Esophagus (tissue), 2 donors: ENCODE measurements around the gene FFAR3. TPM values are rescaled to one million over a fixed set of nuclear protein-coding genes. Genes with fewer than 3 reads are reported as not detected.

Source experiments
- H3K27ac ChIP-seq, 2 donors: one replicate each; pipeline ENCODE4 v1.5.1; 2013; ENCODE audit warnings: low read depth in 2 of 2, mild to moderate bottlenecking in 2 of 2, inconsistent platforms in 1 of 2, low read length in 1 of 2, moderate library complexity in 1 of 2
- H3K27me3 ChIP-seq, 2 donors: one replicate each; pipeline ENCODE4 v1.6.1; 2013; ENCODE audit warnings: low read length in 2 of 2, control low read depth in 1 of 2, mild to moderate bottlenecking in 1 of 2; ENCODE audit not compliant: insufficient read depth in 2 of 2, control insufficient read depth in 1 of 2
- H3K36me3 ChIP-seq, 2 donors: one replicate each; pipeline ENCODE4 v1.6.1; 2013; ENCODE audit warnings: low read length in 1 of 2; ENCODE audit not compliant: control insufficient read depth in 2 of 2, insufficient read depth in 2 of 2
- H3K4me1 ChIP-seq, 2 donors: one replicate each; pipeline ENCODE4 v1.6.1; 2013; ENCODE audit warnings: low read length in 1 of 2; ENCODE audit not compliant: control insufficient read depth in 2 of 2, insufficient read depth in 2 of 2
- H3K4me3 ChIP-seq, 2 donors: one replicate each; pipeline ENCODE4 v1.5.1; 2013; ENCODE audit warnings: low read length in 2 of 2, mild to moderate bottlenecking in 2 of 2, low read depth in 1 of 2, moderate library complexity in 1 of 2
- H3K9me3 ChIP-seq, 2 donors: one replicate each; pipeline ENCODE4 v1.6.1; 2013; ENCODE audit warnings: mild to moderate bottlenecking in 2 of 2, low read depth in 1 of 2, low read length in 1 of 2, moderate library complexity in 1 of 2; ENCODE audit not compliant: control insufficient read depth in 2 of 2, insufficient read depth in 1 of 2
- WGBS, 2 donors: extraction: QIAGEN DNeasy Blood & Tissue Kit; methylation state at CpG; one replicate each; pipeline ENCODE4 v1.1.7; 2013; 5-methylcytosine and 5-hydroxymethylcytosine counted together
- polyA plus RNA-seq, 2 donors: library from polyadenylated mRNA; stranded (reverse); fragments of 200-250 nt; gene quantifications; one replicate each; pipeline ENCODE4 v1.2.3, GENCODE V29; 2013
- donor health status: healthy with polysubstance abuse.
- donor health status: Bipolar disorder and iron deficiency.

FFAR3 gene
- polyA plus RNA-seq, 2 donors, result not detected

- Histone ChIP-seq H3K4me3 (no peak overlapping the region), H3K4me1 (no peaks in the 10 kb centered on the region), H3K9me3 (no peaks in the 10 kb centered on the region), H3K36me3 (no peaks in the 10 kb centered on the region), H3K27ac (no peak overlapping the region), H3K27me3 (no peaks in the 10 kb centered on the region)
- 79 to 82% methylated on average over 10 of the region's 10 CpGs for WGBS, 2 donors
Measured at GRCh38 chr19:35314858-35315470, 43.3 kb upstream of the FFAR3 start.

DNA sequence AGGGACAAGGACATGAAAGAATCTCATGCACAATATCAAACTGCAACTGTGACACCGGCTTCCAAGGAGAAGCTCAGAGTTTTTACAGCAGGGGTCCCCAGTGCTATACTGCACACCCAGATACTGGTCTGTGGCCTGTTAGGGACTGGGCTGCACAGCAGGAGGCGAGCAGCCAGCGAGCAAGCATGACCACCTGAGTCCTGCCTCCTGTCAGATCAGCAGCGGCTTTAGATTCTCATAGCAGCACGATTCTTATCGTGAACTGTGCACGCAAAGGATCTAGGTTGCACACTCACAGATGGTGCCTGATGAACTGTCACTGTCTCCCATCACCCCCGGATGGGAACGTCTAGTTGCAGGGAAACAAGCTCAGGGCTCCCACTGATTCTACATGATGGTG, 42.4 kb upstream of the FFAR3 start:
- Histone ChIP-seq H3K27ac (no peak overlapping the region), H3K9me3 (no peaks in the 10 kb centered on the region), H3K4me1 (no peaks in the 10 kb centered on the region), H3K36me3 (no peaks in the 10 kb centered on the region), H3K4me3 (no peak overlapping the region), H3K27me3 (no peaks in the 10 kb centered on the region)
- WGBS, 2 donors, result 78 to 79% methylated on average over 9 of the region's 9 CpGs

DNA sequence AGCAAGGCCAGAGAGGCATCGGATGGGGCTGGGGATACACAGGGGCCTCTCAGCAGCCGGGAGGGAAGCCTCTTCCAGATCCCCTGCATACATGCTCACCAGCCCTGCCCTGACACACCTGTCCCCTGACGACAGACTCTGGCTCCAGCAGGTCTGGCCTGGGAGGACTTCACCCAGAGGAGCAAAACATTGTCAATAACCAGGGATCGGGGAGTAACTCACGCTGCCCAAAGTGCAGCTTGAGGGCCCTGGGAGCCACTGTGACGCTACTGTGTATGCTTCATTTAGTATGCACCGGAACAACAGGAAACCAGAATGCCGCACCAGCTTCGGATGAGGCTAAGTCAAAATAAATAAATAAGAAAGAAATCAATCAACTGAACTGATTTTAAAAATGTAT, 41.7 kb upstream of the FFAR3 start:
- WGBS, 2 donors, result 77 to 81% methylated on average over 9 of the region's 9 CpGs
- Histone ChIP-seq H3K27me3 (peaks cover 0 to 2% of the 10 kb centered on the region in 2 donors), H3K4me1 (no peaks in the 10 kb centered on the region), H3K9me3 (no peaks in the 10 kb centered on the region), H3K36me3 (no peaks in the 10 kb centered on the region), H3K27ac (no peak overlapping the region), H3K4me3 (no peak overlapping the region)

DNA sequence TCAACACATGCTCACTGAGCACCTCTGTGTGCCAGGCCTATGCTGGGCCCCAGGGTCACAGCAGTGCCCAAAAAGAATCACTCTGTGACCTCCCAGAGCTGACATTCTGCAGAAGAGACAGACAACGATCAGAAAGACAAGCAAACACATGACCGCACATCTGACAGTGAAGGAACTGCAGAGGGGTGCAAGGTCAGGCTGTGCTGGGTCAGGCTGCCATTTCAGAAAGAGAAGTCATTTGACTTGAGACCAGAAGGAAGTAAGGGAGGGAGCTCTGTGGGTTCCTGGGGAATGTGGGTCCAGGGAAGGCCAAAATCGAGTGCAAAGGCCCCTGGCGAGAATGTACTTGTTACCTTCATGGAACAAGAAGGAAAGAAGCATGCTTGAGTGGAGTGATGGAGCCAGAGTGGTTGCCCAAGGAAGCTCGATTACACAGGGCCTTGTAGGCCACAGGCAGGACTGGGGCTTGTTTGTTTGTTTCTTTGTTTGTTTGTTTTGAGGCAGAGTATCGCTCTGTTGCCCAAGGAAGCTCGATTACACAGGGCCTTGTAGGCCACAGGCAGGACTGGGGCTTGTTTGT, 40.7 kb upstream of the FFAR3 start:
- H3K9me3 ChIP-seq, result no peaks in the 10 kb centered on the region
- no peak overlapping the region for H3K27ac ChIP-seq
- 74 to 77% methylated on average over 7 of the region's 7 CpGs for WGBS, 2 donors
- no peaks in the 10 kb centered on the region for H3K36me3 ChIP-seq
- H3K4me3 ChIP-seq, result no peak overlapping the region
- no peaks in the 10 kb centered on the region for H3K4me1 ChIP-seq
- peaks cover 0 to 2% of the 10 kb centered on the region in 2 donors for H3K27me3 ChIP-seq

- 47 to 51% methylated on average over 16 of the region's 16 CpGs for WGBS, 2 donors
- Histone ChIP-seq H3K36me3 (no peaks in the 10 kb centered on the region), H3K27ac (peak overlapping the region in 1 of 2 donors; percentile 11), H3K27me3 (peaks cover 0 to 2% of the 10 kb centered on the region in 2 donors), H3K4me1 (no peaks in the 10 kb centered on the region), H3K9me3 (no peaks in the 10 kb centered on the region), H3K4me3 (no peak overlapping the region)
Measured at GRCh38 chr19:35318679-35319448, 39.4 kb upstream of the FFAR3 start.

GRCh38 chr19:35320065-35320713, 38.1 kb upstream of the FFAR3 start:
- no peaks in the 10 kb centered on the region for H3K9me3 ChIP-seq
- no peaks in the 10 kb centered on the region for H3K36me3 ChIP-seq
- H3K27me3 ChIP-seq, result peaks cover 0 to 2% of the 10 kb centered on the region in 2 donors
- WGBS, 2 donors, result 66 to 73% methylated on average over 12 of the region's 12 CpGs
- no peak overlapping the region for H3K4me3 ChIP-seq
- no peaks in the 10 kb centered on the region for H3K4me1 ChIP-seq
- H3K27ac ChIP-seq, result no peak overlapping the region

- Histone ChIP-seq H3K4me1 (no peaks in the 10 kb centered on the region), H3K36me3 (no peaks in the 10 kb centered on the region), H3K9me3 (no peaks in the 10 kb centered on the region), H3K27me3 (peaks cover 0 to 2% of the 10 kb centered on the region in 2 donors), H3K27ac (no peak overlapping the region), H3K4me3 (no peak overlapping the region)
- WGBS, 2 donors, result 94 to 98% methylated on average over 2 of the region's 2 CpGs
Measured at GRCh38 chr19:35321291-35321690, 37.0 kb upstream of the FFAR3 start.

DNA sequence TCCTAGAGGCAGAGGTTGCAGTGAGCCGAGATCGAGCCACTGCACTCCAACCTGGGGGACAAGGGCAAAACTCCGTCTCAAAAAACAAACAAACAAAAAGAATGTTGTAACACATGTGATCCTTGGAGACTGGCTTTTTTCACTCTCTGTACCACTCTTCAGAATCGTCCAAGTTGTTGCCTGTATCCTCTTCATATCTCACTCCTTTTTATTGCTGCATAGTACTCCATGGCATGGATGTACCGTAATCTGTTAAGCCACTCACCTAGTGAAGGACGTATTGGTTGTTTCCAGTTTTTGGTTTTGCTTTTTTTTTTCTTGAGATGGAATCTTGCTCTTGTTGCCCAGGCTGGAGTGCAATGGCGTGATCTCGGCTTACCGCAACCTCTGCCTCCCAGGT, 36.2 kb upstream of the FFAR3 start:
- Histone ChIP-seq H3K9me3 (no peaks in the 10 kb centered on the region), H3K27me3 (peaks cover 0 to 2% of the 10 kb centered on the region in 2 donors), H3K36me3 (no peaks in the 10 kb centered on the region), H3K4me3 (no peak overlapping the region), H3K4me1 (no peaks in the 10 kb centered on the region), H3K27ac (no peak overlapping the region)
- 92 to 96% methylated on average over 9 of the region's 9 CpGs for WGBS, 2 donors

- no peaks in the 10 kb centered on the region for H3K27me3 ChIP-seq
Measured at GRCh38 chr19:35327642-35328041, 30.6 kb upstream of the FFAR3 start.

More at GRCh38 chr19:35327642-35328041, 30.6 kb upstream of the FFAR3 start:
- H3K27ac ChIP-seq, result no peak overlapping the region
- no peaks in the 10 kb centered on the region for H3K4me1 ChIP-seq
- WGBS, 2 donors, result 61 to 68% methylated on average over 4 of the region's 4 CpGs
- no peaks in the 10 kb centered on the region for H3K9me3 ChIP-seq
- H3K4me3 ChIP-seq, result no peak overlapping the region
- no peaks in the 10 kb centered on the region for H3K36me3 ChIP-seq
